Esophagus squamous epithelium (tissue), 4 donors: Measurements from ENCODE around the gene SUN5.

Experiments
- POLR2A ChIP-seq, 4 donors: fragments of 450-650 bp; IDR thresholded peaks; one replicate each; pipeline ENCODE4 v1.6.1; 2017; ENCODE audit warnings: antibody characterized with exemption in 4 of 4, mild to moderate bottlenecking in 4 of 4, moderate library complexity in 3 of 4
- TF ChIP-seq, protein P1 (sequence below), 6 experiments: fragments of 450-650 bp in 4 of 6; fragments of 200-600 bp in 2 of 6; sonication (generic) in 2 of 6; IDR thresholded peaks; one replicate each; pipeline ENCODE4 v1.5.1; 2016 to 2019; ENCODE audit warnings: antibody characterized with exemption in 6 of 6, mild to moderate bottlenecking in 4 of 6, moderate library complexity in 4 of 6

DNA sequence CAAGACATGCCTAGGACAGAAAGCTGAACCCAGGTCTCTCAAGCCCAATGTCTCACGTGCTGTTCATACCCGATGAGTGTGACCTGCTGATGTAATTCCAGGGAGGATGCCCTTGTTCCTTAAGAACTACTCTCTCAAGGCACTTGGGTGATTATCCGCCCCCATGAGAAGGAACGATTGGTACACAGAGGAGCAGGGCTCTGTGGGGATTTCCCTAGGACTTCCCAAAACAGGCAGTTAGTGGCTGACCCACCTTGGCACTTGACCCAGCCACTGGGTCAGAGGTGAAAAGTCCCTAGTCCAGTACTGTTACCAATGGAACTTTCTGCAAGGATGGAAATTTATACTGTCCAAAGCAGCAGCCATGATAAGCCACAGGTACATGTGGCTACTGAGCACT is 18.1 kb upstream of the SUN5 start:
- TF ChIP-seq, protein P1, sequence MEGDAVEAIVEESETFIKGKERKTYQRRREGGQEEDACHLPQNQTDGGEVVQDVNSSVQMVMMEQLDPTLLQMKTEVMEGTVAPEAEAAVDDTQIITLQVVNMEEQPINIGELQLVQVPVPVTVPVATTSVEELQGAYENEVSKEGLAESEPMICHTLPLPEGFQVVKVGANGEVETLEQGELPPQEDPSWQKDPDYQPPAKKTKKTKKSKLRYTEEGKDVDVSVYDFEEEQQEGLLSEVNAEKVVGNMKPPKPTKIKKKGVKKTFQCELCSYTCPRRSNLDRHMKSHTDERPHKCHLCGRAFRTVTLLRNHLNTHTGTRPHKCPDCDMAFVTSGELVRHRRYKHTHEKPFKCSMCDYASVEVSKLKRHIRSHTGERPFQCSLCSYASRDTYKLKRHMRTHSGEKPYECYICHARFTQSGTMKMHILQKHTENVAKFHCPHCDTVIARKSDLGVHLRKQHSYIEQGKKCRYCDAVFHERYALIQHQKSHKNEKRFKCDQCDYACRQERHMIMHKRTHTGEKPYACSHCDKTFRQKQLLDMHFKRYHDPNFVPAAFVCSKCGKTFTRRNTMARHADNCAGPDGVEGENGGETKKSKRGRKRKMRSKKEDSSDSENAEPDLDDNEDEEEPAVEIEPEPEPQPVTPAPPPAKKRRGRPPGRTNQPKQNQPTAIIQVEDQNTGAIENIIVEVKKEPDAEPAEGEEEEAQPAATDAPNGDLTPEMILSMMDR (IDR thresholded peaks at IDR 0.05) = no peak
- TF ChIP-seq POLR2A (IDR thresholded peaks at IDR 0.05) = no peak
